T-cell (primary cell): ENCODE results near the gene LHCGR. TPM values are rescaled to one million over a fixed set of nuclear protein-coding genes. Genes with fewer than 3 reads are reported as not detected.

Source experiments
- ATAC-seq, 4 experiments: fragments of 200-7000 bp in 3 of 4; fragments of 150-1000 bp in 1 of 4; cut with Tn5 transposase; replicated peaks in 1 of 4; 1 replicate in 3 of 4; 2 replicates in 1 of 4; pipeline ENCODE4 v1.10.0; 2021; ENCODE audit warnings: moderate library complexity in 3 of 4, mild to moderate bottlenecking in 2 of 4, moderate number of reproducible peaks in 1 of 4
- CTCF ChIA-PET, 2 donors: fragments of 300-600 bp; sonication (Branson Sonifier 250); formaldehyde crosslinking; loops; one replicate each; lab custom pipeline; 2022; ENCODE audit warnings: antibody characterized with exemption in 2 of 2; lab: Charles Lee
- POLR2A ChIA-PET, 2 donors: fragments of 300-600 bp; sonication (Branson Sonifier 250); formaldehyde crosslinking; loops; one replicate each; lab custom pipeline; 2022; ENCODE audit warnings: antibody characterized with exemption in 2 of 2; lab: Charles Lee
- DNase-seq, 35 experiments: peaks; one replicate each; pipeline versions ENCODE4 v3.0.0 to v3.0.0-alpha.2; 2013 to 2023
- H3K27ac ChIP-seq: one replicate; pipeline ENCODE4 v1.5.1; 2013; ENCODE audit warnings: low read length
- H3K27me3 ChIP-seq, 2 experiments: replicated peaks in 1 of 2; 1 replicate in 1 of 2; 2 replicates in 1 of 2; pipeline versions ENCODE4 v1.6.1 to v1.7.0; 2013; ENCODE audit warnings: low read length in 1 of 2, mixed read lengths in 1 of 2; ENCODE audit not compliant: control insufficient read depth in 2 of 2, insufficient read depth in 2 of 2; ENCODE audit errors: extremely low read depth in 1 of 2
- H3K36me3 ChIP-seq, 2 donors: 1 replicate in 1 of 2; 2 replicates in 1 of 2; pipeline versions ENCODE4 v1.6.1 to v1.7.0; 2013; ENCODE audit warnings: low read length in 1 of 2; ENCODE audit not compliant: control insufficient read depth in 2 of 2, insufficient read depth in 1 of 2; ENCODE audit errors: extremely low read depth in 1 of 2
- H3K4me1 ChIP-seq, 2 experiments: 1 replicate in 1 of 2; 2 replicates in 1 of 2; pipeline versions ENCODE4 v1.6.1 to v1.7.0; 2013; ENCODE audit warnings: low read length in 2 of 2, mixed read lengths in 1 of 2; ENCODE audit not compliant: insufficient read depth in 2 of 2, control insufficient read depth in 1 of 2; ENCODE audit errors: extremely low read depth in 1 of 2
- H3K4me3 ChIP-seq, 2 donors: 1 replicate in 1 of 2; 2 replicates in 1 of 2; pipeline versions ENCODE4 v1.5.1 to v1.7.0; 2013; ENCODE audit warnings: mild to moderate bottlenecking in 2 of 2, low read length in 1 of 2, moderate library complexity in 1 of 2; ENCODE audit not compliant: control insufficient read depth in 1 of 2; ENCODE audit errors: extremely low read depth in 1 of 2
- H3K9me3 ChIP-seq: 2 replicates; pipeline ENCODE4 v1.7.0; 2013
- H3K27ac Mint-ChIP-seq, 2 donors: one replicate each; pipeline ENCODE4 v1.8.0; 2020 to 2021; ENCODE audit warnings: mild to moderate bottlenecking in 2 of 2, mixed read lengths in 2 of 2
- H3K27me3 Mint-ChIP-seq, 2 donors: one replicate each; pipeline ENCODE4 v1.8.0; 2021 to 2022; ENCODE audit warnings: mixed read lengths in 2 of 2
- H3K36me3 Mint-ChIP-seq: one replicate; pipeline ENCODE4 v1.8.0; 2021; ENCODE audit warnings: mixed read lengths
- H3K4me1 Mint-ChIP-seq, 3 donors: one replicate each; pipeline ENCODE4 v1.8.0; 2020 to 2022; ENCODE audit warnings: mixed read lengths in 3 of 3, mild to moderate bottlenecking in 1 of 3
- H3K4me3 Mint-ChIP-seq, 3 donors: one replicate each; pipeline ENCODE4 v1.8.0; 2020 to 2022; ENCODE audit warnings: mild to moderate bottlenecking in 3 of 3, mixed read lengths in 3 of 3, moderate library complexity in 3 of 3
- H3K9me3 Mint-ChIP-seq, 3 donors: one replicate each; pipeline ENCODE4 v1.8.0; 2020 to 2022; ENCODE audit warnings: mixed read lengths in 3 of 3
- WGBS: methylation state at CpG from one replicate; pipeline ENCODE4 v1.1.5; 2013; ENCODE audit warnings: missing lambda C conversion rate; ENCODE audit not compliant: insufficient coverage; 5-methylcytosine and 5-hydroxymethylcytosine counted together
- total RNA-seq, 35 experiments: library from RNA in 6 of 35; stranded (reverse) in 6 of 35; fragments of 120-200 nt in 1 of 35; gene quantifications; one replicate each; pipeline versions ENCODE4 v1.2.1 to v1.2.4 and lab custom pipeline; 2013 to 2026

Gene LHCGR
- total RNA-seq, 5 donors from 2014 or later (not counting 1 experiment from before 2014, with no cell fraction given), result not detected

DNA sequence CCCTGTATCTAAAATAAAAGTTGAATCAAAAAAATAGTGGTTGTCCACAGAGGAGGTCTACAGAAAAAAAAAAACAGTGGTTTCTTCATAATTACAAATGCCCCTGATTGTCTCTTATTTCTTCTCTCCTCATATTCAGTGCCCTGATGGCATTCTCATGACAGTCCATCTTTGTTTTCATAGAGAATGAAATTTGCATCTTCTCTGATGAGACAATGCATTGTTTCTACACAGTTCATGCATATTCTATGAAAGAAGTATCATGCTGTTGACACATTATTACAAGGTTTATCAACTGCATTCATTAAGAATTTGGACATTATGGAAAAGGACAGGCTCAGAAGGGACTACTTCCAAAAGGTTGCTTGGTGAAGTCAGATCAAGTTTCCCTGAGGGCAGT is 59.5 kb downstream of the LHCGR start:
- Histone ChIP-seq H3K27me3 (no peaks in the 10 kb centered on the region), H3K27ac (no peak overlapping the region), H3K4me1 (no peaks in the 10 kb centered on the region), H3K36me3 (no peaks in the 10 kb centered on the region), H3K9me3 (no peaks in the 10 kb centered on the region), H3K4me3 (no peak overlapping the region)
- Mint-ChIP-seq H3K27me3 (no peaks in the 10 kb centered on the region), H3K27ac (no peak overlapping the region), H3K4me1 (no peaks in the 10 kb centered on the region), H3K36me3 (no peaks in the 10 kb centered on the region), H3K4me3 (no peak overlapping the region), H3K9me3 (no peaks in the 10 kb centered on the region)
- CTCF ChIA-PET, result interaction anchor here in 1 of 2 donors (0.6 kb wide), 1 partner anchor 882 kb away, joined by 3 read pairs; no protein-coding TSS in a partner anchor
- POLR2A ChIA-PET, result no interaction called here
- DNase-seq (no peak), ATAC-seq (no peak)

DNA sequence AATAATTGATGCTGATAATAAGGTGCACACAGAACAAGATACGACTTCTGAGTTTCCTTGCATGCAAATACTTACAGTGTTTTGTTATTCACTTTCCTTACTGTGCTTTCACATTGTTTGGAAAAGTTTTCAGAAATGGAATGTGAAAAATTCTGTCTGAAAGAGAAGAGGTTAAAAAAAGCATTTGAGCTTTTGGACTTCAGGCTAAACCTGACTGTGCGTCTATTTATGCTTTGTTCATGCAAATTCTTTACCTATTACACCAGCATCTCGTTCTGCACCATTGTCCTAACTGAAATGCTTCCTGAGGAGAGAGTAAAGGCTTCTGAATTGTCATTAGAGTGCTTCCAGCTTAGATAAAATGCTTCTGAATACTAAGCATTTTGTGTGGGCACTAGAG is 61.4 kb downstream of the LHCGR start:
- CTCF ChIA-PET, result no interaction called here
- POLR2A ChIA-PET, result no interaction called here
- no peak for DNase-seq
- Mint-ChIP-seq H3K27me3 (peaks cover 5 to 7% of the 10 kb centered on the region in 2 donors), H3K9me3 (no peaks in the 10 kb centered on the region), H3K36me3 (no peaks in the 10 kb centered on the region), H3K4me3 (no peak overlapping the region), H3K4me1 (no peaks in the 10 kb centered on the region), H3K27ac (no peak overlapping the region)
- no peaks in the 10 kb centered on the region for H3K36me3 ChIP-seq
- no peak overlapping the region for H3K27ac ChIP-seq
- WGBS, result no CpG with 5 or more reads among the region's 3 CpGs
- H3K9me3 ChIP-seq, result no peaks in the 10 kb centered on the region
- no peak overlapping the region for H3K4me3 ChIP-seq
- no peaks in the 10 kb centered on the region for H3K4me1 ChIP-seq
- no peaks in the 10 kb centered on the region for H3K27me3 ChIP-seq
- ATAC-seq, result no peak

GRCh38 chr2:48693645-48694044 is 61.9 kb downstream of the LHCGR start:
- Histone ChIP-seq H3K4me1 (no peaks in the 10 kb centered on the region), H3K27me3 (no peaks in the 10 kb centered on the region), H3K27ac (no peak overlapping the region), H3K4me3 (no peak overlapping the region), H3K36me3 (no peaks in the 10 kb centered on the region), H3K9me3 (no peaks in the 10 kb centered on the region)
- no peak for DNase-seq
- 90% methylated on average over 2 of the region's 3 CpGs for WGBS
- Mint-ChIP-seq H3K4me1 (no peaks in the 10 kb centered on the region), H3K4me3 (no peak overlapping the region), H3K36me3 (no peaks in the 10 kb centered on the region), H3K9me3 (no peaks in the 10 kb centered on the region), H3K27ac (no peak overlapping the region), H3K27me3 (peaks cover 5 to 7% of the 10 kb centered on the region in 2 donors)
- CTCF ChIA-PET, result no interaction called here
- POLR2A ChIA-PET, result no interaction called here
- ATAC-seq, result no peak

DNA sequence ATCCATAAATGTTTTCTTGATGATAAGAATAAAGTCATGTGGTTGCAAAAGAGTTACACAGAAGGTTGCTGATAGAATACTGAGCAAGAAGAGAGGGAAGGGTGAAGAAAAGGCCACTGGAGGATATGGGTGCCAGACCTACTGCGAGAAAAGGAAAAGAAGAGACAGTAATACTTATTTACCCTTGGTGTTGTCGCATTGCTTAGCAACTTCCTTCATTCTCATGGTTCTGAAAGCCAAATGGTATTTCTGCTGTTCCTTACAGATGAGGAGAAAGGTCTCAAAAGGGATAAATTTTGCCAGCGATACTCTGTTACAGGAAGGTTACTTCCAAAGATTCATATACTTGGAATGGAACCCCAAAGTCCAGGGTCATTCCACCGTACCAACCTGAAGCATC is 62.5 kb downstream of the LHCGR start:
- DNase-seq (no peak), ATAC-seq (no peak)
- POLR2A ChIA-PET, result no interaction called here
- Mint-ChIP-seq H3K4me3 (no peak overlapping the region), H3K9me3 (no peaks in the 10 kb centered on the region), H3K27me3 (peaks cover 5 to 7% of the 10 kb centered on the region in 2 donors), H3K4me1 (no peaks in the 10 kb centered on the region), H3K36me3 (no peaks in the 10 kb centered on the region), H3K27ac (no peak overlapping the region)
- H3K27me3 ChIP-seq, result no peaks in the 10 kb centered on the region
- CTCF ChIA-PET, result no interaction called here
- H3K9me3 ChIP-seq, result no peaks in the 10 kb centered on the region
- no peaks in the 10 kb centered on the region for H3K4me1 ChIP-seq
- no peaks in the 10 kb centered on the region for H3K36me3 ChIP-seq
- H3K27ac ChIP-seq, result no peak overlapping the region
- H3K4me3 ChIP-seq, result no peak overlapping the region
- no CpG with 5 or more reads among the region's 4 CpGs for WGBS

GRCh38 chr2:48691935-48692691 is 63.4 kb downstream of the LHCGR start:
- WGBS, result 78% methylated on average over 1 of the region's 3 CpGs
- peaks cover 5 to 7% of the 10 kb centered on the region in 2 donors for H3K27me3 Mint-ChIP-seq
- no peaks in the 10 kb centered on the region for H3K9me3 ChIP-seq
- no peaks in the 10 kb centered on the region for H3K36me3 ChIP-seq
- ATAC-seq, result no peak
- H3K4me1 ChIP-seq, result no peaks in the 10 kb centered on the region
- no peak overlapping the region for H3K27ac Mint-ChIP-seq
- H3K4me3 ChIP-seq, result no peak overlapping the region
- POLR2A ChIA-PET, result no interaction called here
- CTCF ChIA-PET, result no interaction called here
- no peaks in the 10 kb centered on the region for H3K27me3 ChIP-seq
- no peak overlapping the region for H3K27ac ChIP-seq
- H3K4me3 Mint-ChIP-seq, result no peak overlapping the region
- H3K9me3 Mint-ChIP-seq, result no peaks in the 10 kb centered on the region
- no peaks in the 10 kb centered on the region for H3K4me1 Mint-ChIP-seq
- no peaks in the 10 kb centered on the region for H3K36me3 Mint-ChIP-seq
- DNase-seq, result no peak

GRCh38 chr2:48685126-48685525 is 70.4 kb downstream of the LHCGR start:
- no CpG with 5 or more reads among the region's 1 CpG for WGBS
- Histone ChIP-seq H3K9me3 (no peaks in the 10 kb centered on the region), H3K4me1 (no peaks in the 10 kb centered on the region), H3K27me3 (no peaks in the 10 kb centered on the region), H3K27ac (no peak overlapping the region), H3K36me3 (no peaks in the 10 kb centered on the region), H3K4me3 (no peak overlapping the region)
- Mint-ChIP-seq H3K9me3 (no peaks in the 10 kb centered on the region), H3K4me3 (no peak overlapping the region), H3K27me3 (peaks cover 12 to 14% of the 10 kb centered on the region in 2 donors), H3K27ac (no peak overlapping the region), H3K4me1 (no peaks in the 10 kb centered on the region), H3K36me3 (no peaks in the 10 kb centered on the region)
- ChIA-PET POLR2A (no interaction called here), CTCF (no interaction called here)
- DNase-seq, result no peak
- no peak for ATAC-seq
